Activated CD8-positive, alpha-beta T cell treated with anti-CD3 and anti-CD28 coated beads for 36 hours (primary cell): ENCODE measurements around the gene IRAG1. TPM values are rescaled to one million over a fixed set of nuclear protein-coding genes. Genes with fewer than 3 reads are reported as not detected.

Experiments used
- ATAC-seq: fragments of 200-7000 bp; cut with Tn5 transposase; one replicate; pipeline ENCODE4 v1.10.0; 2021; ENCODE audit warnings: mild to moderate bottlenecking, moderate library complexity
- CTCF ChIA-PET: fragments of 350-600 bp; sonication (Branson Sonifier 250); formaldehyde crosslinking; loops from one replicate; lab custom pipeline; 2021; ENCODE audit warnings: antibody characterized with exemption; lab: Charles Lee
- POLR2A ChIA-PET: fragments of 350-600 bp; sonication (Branson Sonifier 250); formaldehyde crosslinking; loops from one replicate; lab custom pipeline; 2021; ENCODE audit warnings: antibody characterized with exemption; lab: Charles Lee
- DNase-seq: peaks from one replicate; pipeline ENCODE4 v3.0.0-alpha.2; 2020
- H3K27ac Mint-ChIP-seq: one replicate; pipeline ENCODE4 v1.8.0; 2021; ENCODE audit warnings: mild to moderate bottlenecking, mixed read lengths
- H3K27me3 Mint-ChIP-seq: one replicate; pipeline ENCODE4 v1.8.0; 2021; ENCODE audit warnings: mixed read lengths
- H3K36me3 Mint-ChIP-seq: one replicate; pipeline ENCODE4 v1.8.0; 2021; ENCODE audit warnings: low read depth, mixed read lengths
- H3K4me1 Mint-ChIP-seq: one replicate; pipeline ENCODE4 v1.8.0; 2021; ENCODE audit warnings: low read depth, mixed read lengths
- H3K4me3 Mint-ChIP-seq: one replicate; pipeline ENCODE4 v1.8.0; 2021; ENCODE audit warnings: mild to moderate bottlenecking, moderate library complexity, mixed read lengths
- H3K9me3 Mint-ChIP-seq: one replicate; pipeline ENCODE4 v1.8.0; 2021; ENCODE audit warnings: mixed read lengths
- CTCF ChIP-seq: fragments of 200-600 bp; IDR thresholded peaks from one replicate; pipeline ENCODE4 v1.8.0; 2022; ENCODE audit warnings: antibody characterized with exemption, mild to moderate bottlenecking
- intact Hi-C: fragments of 100-400 bp; cut with micrococcal nuclease; formaldehyde crosslinking; loops from one replicate; pipeline ENCODE4 v1.10.0; 2022
- total RNA-seq, 2 experiments: library from RNA; stranded (reverse); gene quantifications; one replicate each; pipeline ENCODE4 v1.2.3, GENCODE V29; 2021

IRAG1 gene
- total RNA-seq, 2 experiments from 2014 or later = not detected

GRCh38 chr11:10667521-10667885, 26.1 kb downstream of the IRAG1 start:
- POLR2A ChIA-PET = no interaction called here
- Mint-ChIP-seq H3K27me3 (peaks cover 3% of the 10 kb centered on the region), H3K27ac (no peak overlapping the region), H3K4me1 (no peaks in the 10 kb centered on the region), H3K9me3 (no peaks in the 10 kb centered on the region), H3K4me3 (no peak overlapping the region), H3K36me3 (no peaks in the 10 kb centered on the region)
- intact Hi-C loops = no loop called here
- TF ChIP-seq CTCF = no peak
- DNase-seq (no peak), ATAC-seq (no peak)
- CTCF ChIA-PET = interaction anchor here (1.5 kb wide), 1 partner anchor 10 kb away, joined by 4 read pairs; no protein-coding TSS in a partner anchor

GRCh38 chr11:10666556-10667520, 26.7 kb downstream of the IRAG1 start:
- Mint-ChIP-seq H3K9me3 (no peaks in the 10 kb centered on the region), H3K4me1 (no peaks in the 10 kb centered on the region), H3K4me3 (no peak overlapping the region), H3K27ac (no peak overlapping the region), H3K27me3 (peaks cover 3% of the 10 kb centered on the region), H3K36me3 (no peaks in the 10 kb centered on the region)
- no peak for ATAC-seq
- no peak for TF ChIP-seq CTCF
- intact Hi-C loops = no loop called here
- DNase-seq = no peak
- POLR2A ChIA-PET = interaction anchor here (0.9 kb wide), 1 partner anchor 84 kb away, joined by 3 read pairs; the partner anchor contains the start of gene CTR9
- CTCF ChIA-PET = interaction anchor here (0.9 kb wide), 1 partner anchor 253 kb away, joined by 3 read pairs; no protein-coding TSS in a partner anchor

GRCh38 chr11:10664496-10664895, 29.1 kb downstream of the IRAG1 start:
- POLR2A ChIA-PET = interaction anchor here (0.6 to 1.5 kb wide), 2 partner anchors 8 to 10 kb away, joined by 3 read pairs; no protein-coding TSS in a partner anchor
- Mint-ChIP-seq H3K27ac (no peak overlapping the region), H3K36me3 (no peaks in the 10 kb centered on the region), H3K27me3 (peaks cover 3% of the 10 kb centered on the region), H3K9me3 (no peaks in the 10 kb centered on the region), H3K4me3 (no peak overlapping the region), H3K4me1 (peaks cover 4% of the 10 kb centered on the region)
- intact Hi-C loops = no loop called here
- no peak for DNase-seq
- ATAC-seq = no peak
- CTCF ChIA-PET = interaction anchor here (1.1 to 2.4 kb wide), 5 partner anchors 11 to 261 kb away, joined by 3 to 6 read pairs (median 3); no protein-coding TSS in a partner anchor
- TF ChIP-seq CTCF = no peak

GRCh38 chr11:10663990-10664389, 29.6 kb downstream of the IRAG1 start:
- H3K27ac Mint-ChIP-seq = no peak overlapping the region
- no peaks in the 10 kb centered on the region for H3K36me3 Mint-ChIP-seq
- ATAC-seq = no peak
- no peak for DNase-seq
- H3K4me1 Mint-ChIP-seq = peaks cover 7% of the 10 kb centered on the region
- POLR2A ChIA-PET = interaction anchor here (0.6 kb wide), 1 partner anchor 805 kb away, joined by 3 read pairs; no protein-coding TSS in a partner anchor
- H3K4me3 Mint-ChIP-seq = no peak overlapping the region
- H3K9me3 Mint-ChIP-seq = no peaks in the 10 kb centered on the region
- H3K27me3 Mint-ChIP-seq = peaks cover 3% of the 10 kb centered on the region
- intact Hi-C loops = no loop called here
- CTCF ChIA-PET = interaction anchor here (1.0 to 2.4 kb wide), 6 partner anchors 10 to 260 kb away, joined by 3 to 7 read pairs (median 4); partner anchors contain the start of gene RNF141
- TF ChIP-seq CTCF = no peak
